Ovary (tissue), 9 donors: Measurements from ENCODE around the gene COPB2. TPM values are rescaled to one million over a fixed set of nuclear protein-coding genes. Genes with fewer than 3 reads are reported as not detected.

Experiments used
- DNase-seq, 5 donors: peaks; one replicate each; pipeline ENCODE4 v3.0.0-alpha.2; 2019 to 2020
- H3K27ac ChIP-seq, 2 donors: fragments of 200-600 bp; one replicate each; pipeline versions ENCODE4 v1.5.1 to v1.8.0; 2019 to 2022
- H3K27me3 ChIP-seq: fragments of 200-600 bp; one replicate; pipeline ENCODE4 v1.8.0; 2022
- H3K36me3 ChIP-seq: fragments of 200-600 bp; sonication (generic); one replicate; pipeline ENCODE4 v1.5.1; 2019
- H3K4me1 ChIP-seq: one replicate; pipeline ENCODE4 v1.8.1; 2013; ENCODE audit warnings: mild to moderate bottlenecking, moderate library complexity; ENCODE audit not compliant: insufficient read depth
- H3K4me3 ChIP-seq: fragments of 200-600 bp; sonication (generic); one replicate; pipeline ENCODE4 v1.5.1; 2017
- H3K9me3 ChIP-seq, 2 donors: fragments of 200-600 bp in 1 of 2; sonication (generic) in 1 of 2; one replicate each; pipeline versions ENCODE4 v1.5.1 to v1.8.1; 2013 to 2019; ENCODE audit warnings: mild to moderate bottlenecking in 1 of 2, moderate library complexity in 1 of 2
- EP300 ChIP-seq: sonication (generic); formaldehyde crosslinking; IDR thresholded peaks from one replicate; pipeline ENCODE4 v1.6.1; 2017; ENCODE audit warnings: antibody characterized with exemption
- POLR2A ChIP-seq: fragments of 450-650 bp; IDR thresholded peaks from one replicate; pipeline ENCODE4 v1.6.1; 2017; ENCODE audit warnings: antibody characterized with exemption, mild to moderate bottlenecking, moderate library complexity
- WGBS, 3 donors: extraction: QIAGEN DNeasy Blood & Tissue Kit in 1 of 3; methylation state at CpG; one replicate each; pipeline versions ENCODE4 v1.1.5 to v1.1.7; 2013 to 2017; 5-methylcytosine and 5-hydroxymethylcytosine counted together
- intact Hi-C, 4 donors: fragments of 100-400 bp; cut with DNase I; formaldehyde crosslinking; loops; one replicate each; pipeline versions ENCODE4 v1.11.0 to v1.15.1; 2022 to 2023
- polyA plus RNA-seq, 2 donors: library from polyadenylated mRNA; stranded (reverse); fragments of 200-250 nt in 1 of 2; fragments of 350-450 nt in 1 of 2; fragmentation: Illumina TruSeq in 1 of 2; extraction: RNeasy Lipid Tissue Mini Kit (QIAGEN cat#74804) in 1 of 2; gene quantifications; one replicate each; pipeline ENCODE4 v1.2.3, GENCODE V29; 2013 to 2014
- total RNA-seq, 7 donors: library from RNA; depleted of rRNA in 2 of 7; stranded (reverse); fragments of >200 nt in 2 of 7; fragmentation: NEBNext Ultra II Directional in 3 of 7; extraction: Animal tissue kit (Norgen Biotek cat#: 25700) in 3 of 7; gene quantifications; one replicate each; pipeline versions ENCODE4 v1.1.0 to v1.2.4, GENCODE V29; 2016 to 2023
- TF ChIP-seq, protein P1 (sequence below), 3 donors: fragments of 450-650 bp in 2 of 3; fragments of 200-600 bp in 1 of 3; IDR thresholded peaks; one replicate each; pipeline versions ENCODE4 v1.5.1 to v1.8.0; 2016 to 2022; ENCODE audit warnings: antibody characterized with exemption in 3 of 3, mild to moderate bottlenecking in 1 of 3
- donor health status: DM: no; HTN: no; CAD: no; lungs with moderate emphysema.
- donor health status: DM: no; HTN: no; CAD: no.
- donor health status: Bipolar disorder and iron deficiency.
- donor health status: DM: yes; HTN: yes; CAD: no.
- donor health status: DM: no; HTN: no; CAD: no.
- donor health status: DM: yes; HTN: yes; CAD: no.

The COPB2 gene
- total and polyA plus RNA-seq, 9 donors: 38.2 to 115 (median 95.7) TPM

DNA sequence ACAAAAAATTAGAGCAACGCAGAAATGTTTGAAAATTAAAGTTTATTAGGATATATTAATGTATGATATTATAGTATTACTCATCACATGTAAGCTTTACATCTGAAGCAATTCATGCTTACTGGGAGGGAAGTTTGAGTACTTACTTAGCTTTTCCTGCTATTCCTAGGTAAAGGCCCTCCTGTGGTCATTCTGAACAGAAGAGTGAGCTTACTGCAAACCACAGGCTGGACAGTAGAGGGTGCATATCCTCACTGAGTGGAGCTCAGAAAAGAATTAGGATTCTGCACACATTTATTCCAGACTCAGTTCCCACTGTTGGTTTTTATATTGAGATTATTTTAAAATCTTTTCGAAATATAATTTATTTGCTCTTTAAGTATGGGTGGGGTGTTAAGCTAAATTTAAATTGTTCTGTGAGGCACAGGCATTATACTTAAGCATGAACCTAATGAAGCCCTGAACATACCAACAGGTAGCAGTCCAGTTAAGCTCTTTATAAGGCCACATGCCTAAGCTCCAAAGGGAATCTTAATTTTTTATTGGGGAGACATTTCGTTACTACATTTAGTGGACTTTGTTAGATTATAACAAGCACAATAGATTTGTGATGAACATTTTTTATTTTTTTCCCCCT lies 35.4 kb downstream of the COPB2 start:
- Histone ChIP-seq H3K4me1 (no peaks in the 10 kb centered on the region), H3K9me3 (no peaks in the 10 kb centered on the region), H3K27ac (no peak overlapping the region), H3K4me3 (no peak overlapping the region), H3K27me3 (no peaks in the 10 kb centered on the region), H3K36me3 (no peaks in the 10 kb centered on the region)
- TF ChIP-seq EP300: no peak
- no peak for TF ChIP-seq POLR2A
- TF ChIP-seq, protein P1, sequence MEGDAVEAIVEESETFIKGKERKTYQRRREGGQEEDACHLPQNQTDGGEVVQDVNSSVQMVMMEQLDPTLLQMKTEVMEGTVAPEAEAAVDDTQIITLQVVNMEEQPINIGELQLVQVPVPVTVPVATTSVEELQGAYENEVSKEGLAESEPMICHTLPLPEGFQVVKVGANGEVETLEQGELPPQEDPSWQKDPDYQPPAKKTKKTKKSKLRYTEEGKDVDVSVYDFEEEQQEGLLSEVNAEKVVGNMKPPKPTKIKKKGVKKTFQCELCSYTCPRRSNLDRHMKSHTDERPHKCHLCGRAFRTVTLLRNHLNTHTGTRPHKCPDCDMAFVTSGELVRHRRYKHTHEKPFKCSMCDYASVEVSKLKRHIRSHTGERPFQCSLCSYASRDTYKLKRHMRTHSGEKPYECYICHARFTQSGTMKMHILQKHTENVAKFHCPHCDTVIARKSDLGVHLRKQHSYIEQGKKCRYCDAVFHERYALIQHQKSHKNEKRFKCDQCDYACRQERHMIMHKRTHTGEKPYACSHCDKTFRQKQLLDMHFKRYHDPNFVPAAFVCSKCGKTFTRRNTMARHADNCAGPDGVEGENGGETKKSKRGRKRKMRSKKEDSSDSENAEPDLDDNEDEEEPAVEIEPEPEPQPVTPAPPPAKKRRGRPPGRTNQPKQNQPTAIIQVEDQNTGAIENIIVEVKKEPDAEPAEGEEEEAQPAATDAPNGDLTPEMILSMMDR (IDR thresholded peaks at IDR 0.05): no peak
- DNase-seq: no peak
- intact Hi-C loops: no loop called here
- WGBS, 3 donors: 69 to 81% (median 69%) methylated on average over 3 of the region's 3 CpGs

DNA sequence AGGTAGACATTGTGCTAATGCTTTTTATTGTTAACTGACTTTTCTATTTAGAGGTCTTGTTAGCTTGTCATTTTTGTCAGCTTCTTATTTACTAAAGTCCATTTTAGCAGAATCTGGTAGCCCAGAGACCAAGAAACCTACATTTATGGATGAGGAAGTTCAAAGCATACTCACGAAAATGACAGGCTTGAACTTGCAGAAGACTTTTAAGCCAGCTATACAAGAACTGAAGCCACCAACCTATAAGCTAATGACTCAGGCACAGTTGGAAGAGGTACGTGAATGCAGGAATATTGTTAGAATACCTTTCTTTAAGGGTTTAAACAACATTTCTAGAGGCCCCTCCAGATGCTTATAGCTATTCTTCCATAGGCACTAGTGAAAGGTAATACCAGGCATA lies 42.7 kb downstream of the COPB2 start:
- H3K27me3 ChIP-seq: no peaks in the 10 kb centered on the region
- no peaks in the 10 kb centered on the region for H3K36me3 ChIP-seq
- H3K4me1 ChIP-seq: peaks cover 8% of the 10 kb centered on the region
- H3K27ac ChIP-seq: no peak overlapping the region
- 74 to 86% (median 84%) methylated on average over 2 of the region's 2 CpGs for WGBS, 3 donors
- no peak for DNase-seq
- no peak overlapping the region for H3K4me3 ChIP-seq
- TF ChIP-seq EP300 (no peak), POLR2A (no peak)
- TF ChIP-seq, protein P1 (IDR thresholded peaks at IDR 0.05): no peak
- H3K9me3 ChIP-seq: no peaks in the 10 kb centered on the region
- intact Hi-C loops: no loop called here

DNA sequence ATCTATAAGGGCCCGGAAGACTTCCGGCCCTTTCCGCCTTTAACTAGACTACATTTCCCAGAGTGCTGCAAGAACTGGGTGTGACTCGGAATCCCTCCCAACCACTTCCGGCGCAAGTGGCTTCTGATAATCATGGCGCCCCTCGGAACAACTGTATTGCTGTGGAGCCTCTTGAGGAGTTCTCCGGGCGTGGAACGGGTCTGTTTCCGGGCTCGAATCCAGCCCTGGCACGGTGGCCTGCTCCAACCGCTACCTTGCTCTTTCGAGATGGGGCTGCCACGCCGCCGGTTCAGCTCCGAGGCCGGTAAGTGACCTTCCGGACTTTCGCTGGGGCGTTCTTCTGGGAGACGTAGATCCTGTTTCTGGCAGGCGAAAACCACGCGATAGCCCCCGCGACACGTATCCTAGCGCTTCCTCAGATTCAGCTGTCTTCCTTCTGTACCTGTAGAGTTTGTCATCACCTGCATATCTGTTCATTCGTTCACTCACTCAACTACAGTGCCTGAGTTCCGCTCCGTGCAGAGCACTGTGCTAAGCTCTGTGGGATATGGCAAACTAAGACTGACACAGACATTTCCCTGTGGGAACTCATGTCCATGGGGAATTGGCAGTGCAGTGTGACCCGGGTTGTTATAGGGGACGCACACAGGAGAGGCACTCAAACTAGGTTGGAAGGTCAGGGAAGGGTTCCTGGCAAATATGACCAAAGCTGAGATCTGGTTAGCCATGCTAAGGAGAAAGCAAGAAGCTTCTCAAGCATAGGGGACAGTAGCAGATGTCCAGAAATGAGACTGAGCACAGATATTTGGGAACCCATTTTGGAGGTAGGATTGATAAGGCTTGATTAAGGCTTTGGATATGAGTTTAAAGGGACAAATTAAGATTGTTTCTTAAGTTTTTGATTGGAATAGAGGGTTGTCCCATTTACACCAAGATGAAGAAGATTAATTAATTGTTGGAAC lies 45.3 kb downstream of the COPB2 start, which contains the start of gene MRPS22:
Gene MRPS22, plus strand, starts transcription at position 126 of the 962 bp plus-strand sequence. Its CDS starts 7 bp downstream, at position 133.
- Histone ChIP-seq H3K4me3 (peak within 1 kb of the TSS; percentile 67), H3K27me3 (no peaks in the 10 kb centered on the region), H3K36me3 (no peaks in the 10 kb centered on the region), H3K4me1 (peaks cover 8% of the 10 kb centered on the region), H3K9me3 (no peaks in the 10 kb centered on the region), H3K27ac (peak within 1 kb of the TSS; percentile 18 to 46)
- intact Hi-C loops: no loop called here
- peak; percentile 75 to 81 (median 76) for DNase-seq
- TF ChIP-seq, protein P1 (IDR thresholded peaks at IDR 0.05): no peak
- TF ChIP-seq POLR2A: no peak
- no peak for TF ChIP-seq EP300
- WGBS, 3 donors: 0 to 1% (median 0%) methylated on average over 37 of the region's 37 CpGs

DNA sequence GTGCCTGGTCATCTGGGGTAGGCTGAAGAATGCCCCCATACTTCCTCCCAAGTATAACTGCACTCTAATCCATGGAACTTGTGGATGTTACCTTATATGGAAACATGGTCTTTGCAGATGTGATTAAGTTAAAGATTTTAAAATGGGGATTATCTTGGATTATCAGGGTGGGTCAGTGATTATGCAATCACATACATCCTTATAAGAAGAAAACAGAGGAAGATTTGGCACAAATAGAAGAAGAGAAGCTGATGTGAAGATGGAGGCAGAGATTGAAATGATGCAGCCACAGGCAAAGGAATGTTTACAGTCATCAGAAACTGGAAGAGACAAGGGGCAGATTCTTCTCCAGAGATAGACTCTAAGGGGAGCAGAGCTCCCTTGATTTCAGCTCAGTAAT lies 47.4 kb downstream of the COPB2 start:
- Histone ChIP-seq H3K27ac (no peak overlapping the region), H3K27me3 (no peaks in the 10 kb centered on the region)
- intact Hi-C loops: no loop called here

More for the DNA sequence above, 47.4 kb downstream of the COPB2 start:
- Histone ChIP-seq H3K4me3 (no peak overlapping the region), H3K36me3 (no peaks in the 10 kb centered on the region), H3K9me3 (no peaks in the 10 kb centered on the region), H3K4me1 (peaks cover 8% of the 10 kb centered on the region)
- no peak for DNase-seq
- TF ChIP-seq EP300 (no peak), POLR2A (no peak)
- TF ChIP-seq, protein P1 (IDR thresholded peaks at IDR 0.05): no peak
